Stimulated activated CD4-positive, alpha-beta T cell treated with anti-CD3 and anti-CD28 coated beads, Interleukin-12 subunit alpha, Interleukin-12 subunit beta, amount 100 ng/mL, for 24 hours (primary cell): ENCODE results near the gene RAB31.
"Not testable (repeated sequence)": the region's sequence is repeated elsewhere in the genome, so short reads cannot be mapped to it uniquely, and the experiment has no call there.

Experiments
- DNase-seq, 2 experiments: peaks; one replicate each; pipeline ENCODE4 v3.0.0-alpha.2; 2020; ENCODE audit warnings: low read depth in 2 of 2

The RAB31 gene

GRCh38 chr18:9708057-9708433 is at the start of gene RAB31:
TSS of gene RAB31 (plus strand) at chr18:9708301. CDS start at chr18:9708406, 105 bp downstream.
- DNase-seq, result no peak

- no peak for DNase-seq
Measured at GRCh38 chr18:9659499-9660375, 48.4 kb upstream of the RAB31 start.

GRCh38 chr18:9661564-9661963 is 46.5 kb upstream of the RAB31 start:
- no peak for DNase-seq

GRCh38 chr18:9663377-9663776 is 44.7 kb upstream of the RAB31 start:
- DNase-seq, result no peak

- DNase-seq, result no peak
Measured at GRCh38 chr18:9665314-9665713, 42.8 kb upstream of the RAB31 start.

GRCh38 chr18:9666548-9666947 is 41.6 kb upstream of the RAB31 start:
- DNase-seq, result no peak

GRCh38 chr18:9669016-9669415 is 39.1 kb upstream of the RAB31 start:
- DNase-seq, result no peak

- no peak for DNase-seq
Measured at GRCh38 chr18:9671214-9671613, 36.9 kb upstream of the RAB31 start.

GRCh38 chr18:9673296-9674251 is 34.5 kb upstream of the RAB31 start:
- no peak for DNase-seq

- DNase-seq, result not testable (repeated sequence)
Measured at GRCh38 chr18:9678216-9678615, 29.9 kb upstream of the RAB31 start.

GRCh38 chr18:9679125-9679524 is 29.0 kb upstream of the RAB31 start:
- DNase-seq, result no peak

GRCh38 chr18:9681217-9681616 is 26.9 kb upstream of the RAB31 start:
- no peak for DNase-seq

- DNase-seq, result no peak
Measured at GRCh38 chr18:9682572-9682971, 25.5 kb upstream of the RAB31 start.

- DNase-seq, result no peak
Measured at GRCh38 chr18:9683418-9684396, 24.4 kb upstream of the RAB31 start.

GRCh38 chr18:9684881-9685614 is 23.1 kb upstream of the RAB31 start:
- DNase-seq, result no peak

GRCh38 chr18:9685615-9685890 is 22.5 kb upstream of the RAB31 start:
- DNase-seq, result no peak

- DNase-seq, result no peak
Measured at GRCh38 chr18:9688036-9688741, 19.9 kb upstream of the RAB31 start.

- DNase-seq, result no peak
Measured at GRCh38 chr18:9689253-9689652, 18.8 kb upstream of the RAB31 start.

GRCh38 chr18:9690418-9691188 is 17.5 kb upstream of the RAB31 start:
- no peak for DNase-seq

- DNase-seq, result no peak
Measured at GRCh38 chr18:9691235-9691634, 16.9 kb upstream of the RAB31 start.
